HepG2 (cell line): Measurements from ENCODE around the gene SH3GL1. TPM values are rescaled to one million over a fixed set of nuclear protein-coding genes. Genes with fewer than 3 reads are reported as not detected.

Source experiments
- EP300 ChIP-seq, 3 experiments: sonication (generic) in 1 of 3; formaldehyde crosslinking in 1 of 3; IDR thresholded peaks; 2 replicates each; pipeline versions ENCODE4 v1.5.1 to v1.6.1; 2011 to 2020; ENCODE audit warnings: low read depth in 2 of 3, low read length in 2 of 3, borderline replicate concordance in 1 of 3, improper control_type of control experiment in 1 of 3, mild to moderate bottlenecking in 1 of 3, missing genetic modification reagents in 1 of 3, moderate library complexity in 1 of 3
- HNF4G ChIP-seq, 2 experiments: sonication (generic) in 1 of 2; formaldehyde crosslinking in 1 of 2; IDR thresholded peaks; 2 replicates each; pipeline versions ENCODE4 v1.4.0 to v1.6.1; 2011 to 2020; ENCODE audit warnings: borderline replicate concordance in 2 of 2, low read depth in 2 of 2, mild to moderate bottlenecking in 2 of 2, low read length in 1 of 2, missing genetic modification reagents in 1 of 2, moderate library complexity in 1 of 2
- HOXA3 ChIP-seq: sonication (generic); formaldehyde crosslinking; IDR thresholded peaks from 2 replicates; pipeline ENCODE4 v1.5.0; 2020; ENCODE audit warnings: missing genetic modification reagents
- HOXA5 ChIP-seq: sonication (generic); formaldehyde crosslinking; IDR thresholded peaks from 2 replicates; pipeline ENCODE4 v1.4.0; 2020; ENCODE audit warnings: missing genetic modification reagents
- KDM2A ChIP-seq: sonication (generic); formaldehyde crosslinking; IDR thresholded peaks from 2 replicates; pipeline ENCODE4 v1.4.0; 2020; ENCODE audit warnings: low read depth, missing genetic modification reagents, borderline replicate concordance
- KLF9 ChIP-seq: IDR thresholded peaks from 2 replicates; pipeline ENCODE4 v1.6.1; 2016; ENCODE audit warnings: low read depth
- ZBTB7B ChIP-seq: sonication (generic); formaldehyde crosslinking; IDR thresholded peaks from 2 replicates; pipeline ENCODE4 v1.4.0; 2020; ENCODE audit warnings: missing genetic modification reagents
- ZNF451 ChIP-seq: sonication (generic); formaldehyde crosslinking; IDR thresholded peaks from 2 replicates; pipeline ENCODE4 v1.5.0; 2020; ENCODE audit warnings: mild to moderate bottlenecking, missing genetic modification reagents
- ZNF619 ChIP-seq: sonication (generic); formaldehyde crosslinking; IDR thresholded peaks from 2 replicates; pipeline ENCODE4 v1.4.0; 2020; ENCODE audit warnings: mild to moderate bottlenecking, missing genetic modification reagents
- ZNF652 ChIP-seq: IDR thresholded peaks from 2 replicates; pipeline ENCODE4 v1.6.1; 2016; ENCODE audit warnings: low read depth, borderline replicate concordance
- ZNF720 ChIP-seq: sonication (generic); formaldehyde crosslinking; IDR thresholded peaks from 2 replicates; pipeline ENCODE4 v1.4.0; 2020; ENCODE audit warnings: missing genetic modification reagents
- ZNF749 ChIP-seq: sonication (generic); formaldehyde crosslinking; IDR thresholded peaks from 2 replicates; pipeline ENCODE4 v1.8.0; 2022; ENCODE audit warnings: mild to moderate bottlenecking, missing genetic modification reagents, moderate library complexity, borderline replicate concordance
- ZSCAN9 ChIP-seq: IDR thresholded peaks from 2 replicates; pipeline ENCODE4 v1.6.1; 2016; ENCODE audit warnings: borderline replicate concordance
- polyA plus RNA-seq, 8 experiments: library from polyadenylated mRNA; depleted of rRNA in 3 of 8; stranded (reverse) in 7 of 8; unstranded in 1 of 8; fragments of >200 nt; fragmentation: Illumina TruSeq in 4 of 8; extraction: Trizol in 4 of 8; gene quantifications; 2 replicates each; pipeline versions ENCODE4 v1.2.1 to v1.2.3, GENCODE V29; 2011 to 2016; ENCODE audit warnings: low read depth in 4 of 8, missing spikeins in 1 of 8, mixed read lengths in 1 of 8; ENCODE audit not compliant: insufficient read depth in 1 of 8
- total RNA-seq, 5 experiments: library from RNA; depleted of rRNA; stranded (reverse); fragments of >200 nt; fragmentation: Illumina TruSeq; extraction: Trizol; gene quantifications; 2 replicates each; pipeline ENCODE4 v1.2.3, GENCODE V29; 2016; ENCODE audit warnings: low read depth in 1 of 5
- TF ChIP-seq, protein P1 (sequence below): sonication (generic); formaldehyde crosslinking; IDR thresholded peaks from 2 replicates; pipeline ENCODE4 v1.5.0; 2020; ENCODE audit warnings: missing genetic modification reagents, mild to moderate bottlenecking, borderline replicate concordance
- TF ChIP-seq, protein P2 (sequence below): sonication (generic); formaldehyde crosslinking; IDR thresholded peaks from 2 replicates; pipeline ENCODE4 v1.9.0; 2021; ENCODE audit warnings: mild to moderate bottlenecking, missing genetic modification reagents
- TF ChIP-seq, protein P3 (sequence below): sonication (generic); formaldehyde crosslinking; IDR thresholded peaks from 2 replicates; pipeline ENCODE4 v1.5.1; 2020; ENCODE audit warnings: missing genetic modification reagents, mild to moderate bottlenecking, borderline replicate concordance
- TF ChIP-seq, protein P4 (sequence below): sonication (generic); formaldehyde crosslinking; conservative IDR thresholded peaks from 2 replicates; pipeline ENCODE4 v1.4.0; 2020; ENCODE audit warnings: missing genetic modification reagents

Gene SH3GL1
- total and polyA plus RNA-seq, 2 of the 13 experiments (the other 11 are each of a cell fraction or from before 2014, with no cell fraction given), result 33.0 to 45.1 TPM

DNA sequence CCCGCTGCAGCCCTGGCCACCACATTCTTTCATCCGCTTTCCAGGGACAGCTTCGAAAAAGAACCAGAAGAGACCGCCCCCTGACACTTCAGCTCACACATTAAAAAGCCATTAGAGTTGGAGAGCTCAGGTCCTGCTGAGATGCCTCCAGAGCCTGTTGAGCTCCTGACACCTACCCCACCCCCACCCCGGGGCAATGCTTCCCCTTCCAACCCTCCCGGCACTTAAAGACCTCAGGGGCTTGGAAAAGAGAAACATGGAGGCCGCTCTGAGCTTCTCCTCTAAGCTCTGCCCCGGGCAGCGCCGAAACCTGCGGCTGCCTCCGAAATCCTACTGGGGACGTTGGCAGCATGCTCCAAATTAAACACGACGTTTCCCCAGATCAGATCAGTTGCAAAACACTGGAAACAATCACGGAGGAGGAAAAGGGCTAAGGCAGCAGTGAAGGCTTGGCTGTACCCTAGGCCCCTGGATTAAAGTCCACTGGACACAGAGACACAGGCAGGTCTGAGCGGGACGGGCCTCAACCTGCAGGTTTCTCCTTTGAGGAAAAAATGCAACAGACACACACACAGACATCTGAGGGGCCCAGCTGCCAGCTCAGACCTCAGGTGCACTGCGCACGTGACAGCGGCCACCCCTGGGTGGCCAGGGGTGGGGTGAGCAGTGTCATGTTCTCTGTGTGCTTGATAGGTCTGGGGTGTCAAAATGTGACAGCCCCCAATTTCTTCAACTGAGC, 9.6 kb downstream of the SH3GL1 start (continued):
- peak; percentile 62; the same call in 1 of the 2 replicates for TF ChIP-seq ZBTB7B (CRISPR knock-in tag)
- TF ChIP-seq EP300 (IDR thresholded peaks at IDR 0.05; ENCODE audit: low read depth in 2 of 2, low read length in 2 of 2), result peak; percentile 66 to 70; a peak in 2 of 4 replicates
- peak; percentile 77 for TF ChIP-seq EP300 (CRISPR knock-in tag; IDR thresholded peaks at IDR 0.05; ENCODE audit: borderline replicate concordance)
- no peak for TF ChIP-seq ZNF720 (CRISPR knock-in tag)
- TF ChIP-seq KLF9 (CRISPR knock-in tag), result no peak
- TF ChIP-seq, protein P1, sequence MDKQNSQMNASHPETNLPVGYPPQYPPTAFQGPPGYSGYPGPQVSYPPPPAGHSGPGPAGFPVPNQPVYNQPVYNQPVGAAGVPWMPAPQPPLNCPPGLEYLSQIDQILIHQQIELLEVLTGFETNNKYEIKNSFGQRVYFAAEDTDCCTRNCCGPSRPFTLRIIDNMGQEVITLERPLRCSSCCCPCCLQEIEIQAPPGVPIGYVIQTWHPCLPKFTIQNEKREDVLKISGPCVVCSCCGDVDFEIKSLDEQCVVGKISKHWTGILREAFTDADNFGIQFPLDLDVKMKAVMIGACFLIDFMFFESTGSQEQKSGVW (CRISPR knock-in tag), result no peak
- TF ChIP-seq KDM2A (CRISPR knock-in tag), result peak; percentile 26; the same call in 1 of the 2 replicates
- peak; percentile 23; the same call in 1 of the 2 replicates for TF ChIP-seq ZNF749 (CRISPR knock-in tag)
- peak; percentile 76 for TF ChIP-seq HOXA3 (CRISPR knock-in tag)
- no peak for TF ChIP-seq ZNF451 (CRISPR knock-in tag)
- peak; percentile 63; the same call in 1 of the 2 replicates for TF ChIP-seq HOXA5 (CRISPR knock-in tag)
- TF ChIP-seq, protein P2, sequence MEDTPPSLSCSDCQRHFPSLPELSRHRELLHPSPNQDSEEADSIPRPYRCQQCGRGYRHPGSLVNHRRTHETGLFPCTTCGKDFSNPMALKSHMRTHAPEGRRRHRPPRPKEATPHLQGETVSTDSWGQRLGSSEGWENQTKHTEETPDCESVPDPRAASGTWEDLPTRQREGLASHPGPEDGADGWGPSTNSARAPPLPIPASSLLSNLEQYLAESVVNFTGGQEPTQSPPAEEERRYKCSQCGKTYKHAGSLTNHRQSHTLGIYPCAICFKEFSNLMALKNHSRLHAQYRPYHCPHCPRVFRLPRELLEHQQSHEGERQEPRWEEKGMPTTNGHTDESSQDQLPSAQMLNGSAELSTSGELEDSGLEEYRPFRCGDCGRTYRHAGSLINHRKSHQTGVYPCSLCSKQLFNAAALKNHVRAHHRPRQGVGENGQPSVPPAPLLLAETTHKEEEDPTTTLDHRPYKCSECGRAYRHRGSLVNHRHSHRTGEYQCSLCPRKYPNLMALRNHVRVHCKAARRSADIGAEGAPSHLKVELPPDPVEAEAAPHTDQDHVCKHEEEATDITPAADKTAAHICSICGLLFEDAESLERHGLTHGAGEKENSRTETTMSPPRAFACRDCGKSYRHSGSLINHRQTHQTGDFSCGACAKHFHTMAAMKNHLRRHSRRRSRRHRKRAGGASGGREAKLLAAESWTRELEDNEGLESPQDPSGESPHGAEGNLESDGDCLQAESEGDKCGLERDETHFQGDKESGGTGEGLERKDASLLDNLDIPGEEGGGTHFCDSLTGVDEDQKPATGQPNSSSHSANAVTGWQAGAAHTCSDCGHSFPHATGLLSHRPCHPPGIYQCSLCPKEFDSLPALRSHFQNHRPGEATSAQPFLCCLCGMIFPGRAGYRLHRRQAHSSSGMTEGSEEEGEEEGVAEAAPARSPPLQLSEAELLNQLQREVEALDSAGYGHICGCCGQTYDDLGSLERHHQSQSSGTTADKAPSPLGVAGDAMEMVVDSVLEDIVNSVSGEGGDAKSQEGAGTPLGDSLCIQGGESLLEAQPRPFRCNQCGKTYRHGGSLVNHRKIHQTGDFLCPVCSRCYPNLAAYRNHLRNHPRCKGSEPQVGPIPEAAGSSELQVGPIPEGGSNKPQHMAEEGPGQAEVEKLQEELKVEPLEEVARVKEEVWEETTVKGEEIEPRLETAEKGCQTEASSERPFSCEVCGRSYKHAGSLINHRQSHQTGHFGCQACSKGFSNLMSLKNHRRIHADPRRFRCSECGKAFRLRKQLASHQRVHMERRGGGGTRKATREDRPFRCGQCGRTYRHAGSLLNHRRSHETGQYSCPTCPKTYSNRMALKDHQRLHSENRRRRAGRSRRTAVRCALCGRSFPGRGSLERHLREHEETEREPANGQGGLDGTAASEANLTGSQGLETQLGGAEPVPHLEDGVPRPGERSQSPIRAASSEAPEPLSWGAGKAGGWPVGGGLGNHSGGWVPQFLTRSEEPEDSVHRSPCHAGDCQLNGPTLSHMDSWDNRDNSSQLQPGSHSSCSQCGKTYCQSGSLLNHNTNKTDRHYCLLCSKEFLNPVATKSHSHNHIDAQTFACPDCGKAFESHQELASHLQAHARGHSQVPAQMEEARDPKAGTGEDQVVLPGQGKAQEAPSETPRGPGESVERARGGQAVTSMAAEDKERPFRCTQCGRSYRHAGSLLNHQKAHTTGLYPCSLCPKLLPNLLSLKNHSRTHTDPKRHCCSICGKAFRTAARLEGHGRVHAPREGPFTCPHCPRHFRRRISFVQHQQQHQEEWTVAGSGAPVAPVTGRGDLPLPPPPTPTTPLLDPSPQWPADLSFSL (CRISPR knock-in tag), result no peak
- TF ChIP-seq, protein P3, sequence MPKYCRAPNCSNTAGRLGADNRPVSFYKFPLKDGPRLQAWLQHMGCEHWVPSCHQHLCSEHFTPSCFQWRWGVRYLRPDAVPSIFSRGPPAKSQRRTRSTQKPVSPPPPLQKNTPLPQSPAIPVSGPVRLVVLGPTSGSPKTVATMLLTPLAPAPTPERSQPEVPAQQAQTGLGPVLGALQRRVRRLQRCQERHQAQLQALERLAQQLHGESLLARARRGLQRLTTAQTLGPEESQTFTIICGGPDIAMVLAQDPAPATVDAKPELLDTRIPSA (CRISPR knock-in tag), result no peak
- peak; percentile 95 for TF ChIP-seq HNF4G (IDR thresholded peaks at IDR 0.05; ENCODE audit: borderline replicate concordance, low read depth, low read length)
- peak; percentile 96 for TF ChIP-seq HNF4G (CRISPR knock-in tag; IDR thresholded peaks at IDR 0.05; ENCODE audit: borderline replicate concordance, low read depth)
- TF ChIP-seq ZNF652 (CRISPR knock-in tag), result no peak
- TF ChIP-seq ZNF619 (CRISPR knock-in tag), result no peak
- TF ChIP-seq, protein P4, sequence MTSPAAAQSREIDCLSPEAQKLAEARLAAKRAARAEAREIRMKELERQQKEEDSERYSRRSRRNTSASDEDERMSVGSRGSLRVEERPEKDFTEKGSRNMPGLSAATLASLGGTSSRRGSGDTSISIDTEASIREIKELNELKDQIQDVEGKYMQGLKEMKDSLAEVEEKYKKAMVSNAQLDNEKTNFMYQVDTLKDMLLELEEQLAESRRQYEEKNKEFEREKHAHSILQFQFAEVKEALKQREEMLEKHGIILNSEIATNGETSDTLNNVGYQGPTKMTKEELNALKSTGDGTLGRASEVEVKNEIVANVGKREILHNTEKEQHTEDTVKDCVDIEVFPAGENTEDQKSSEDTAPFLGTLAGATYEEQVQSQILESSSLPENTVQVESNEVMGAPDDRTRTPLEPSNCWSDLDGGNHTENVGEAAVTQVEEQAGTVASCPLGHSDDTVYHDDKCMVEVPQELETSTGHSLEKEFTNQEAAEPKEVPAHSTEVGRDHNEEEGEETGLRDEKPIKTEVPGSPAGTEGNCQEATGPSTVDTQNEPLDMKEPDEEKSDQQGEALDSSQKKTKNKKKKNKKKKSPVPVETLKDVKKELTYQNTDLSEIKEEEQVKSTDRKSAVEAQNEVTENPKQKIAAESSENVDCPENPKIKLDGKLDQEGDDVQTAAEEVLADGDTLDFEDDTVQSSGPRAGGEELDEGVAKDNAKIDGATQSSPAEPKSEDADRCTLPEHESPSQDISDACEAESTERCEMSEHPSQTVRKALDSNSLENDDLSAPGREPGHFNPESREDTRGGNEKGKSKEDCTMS (CRISPR knock-in tag), result no peak
- peak; percentile 98 for TF ChIP-seq ZSCAN9
